A673 (cell line): ENCODE data around the gene RNH1. TPM values are rescaled to one million over a fixed set of nuclear protein-coding genes. Genes with fewer than 3 reads are reported as not detected.
"Not testable (repeated sequence)": the region's sequence is repeated elsewhere in the genome, so short reads cannot be mapped to it uniquely, and the experiment has no call there.

Experiments
- BruUV-seq: library from RNA; stranded (reverse); fragments of 400-500 nt; replicated peaks from 2 replicates; lab custom pipeline; 2021; lab: Mats Ljungman, UMichigan
- CTCF ChIA-PET: fragments of 300-600 bp; sonication (Branson Sonifier 250); formaldehyde crosslinking; loops from one replicate; lab custom pipeline; 2022; ENCODE audit warnings: antibody characterized with exemption; lab: Charles Lee
- POLR2A ChIA-PET: fragments of 300-600 bp; sonication (Branson Sonifier 250); formaldehyde crosslinking; loops from one replicate; lab custom pipeline; 2022; ENCODE audit warnings: antibody characterized with exemption; ENCODE audit not compliant: low non-redundant PET; lab: Charles Lee
- DNase-seq: peaks from one replicate; pipeline ENCODE4 v3.0.0-alpha.2; 2015; ENCODE audit warnings: low spot score
- H3K27ac ChIP-seq: fragments of 200-600 bp; sonication (generic); 2 replicates; pipeline ENCODE4 v1.5.1; 2016; ENCODE audit warnings: mixed run types, low read depth, mild to moderate bottlenecking, mixed read lengths, antibody characterized with exemption, low read length; ENCODE audit not compliant: poor library complexity, severe bottlenecking
- H3K27me3 ChIP-seq: fragments of 200-600 bp; sonication (generic); replicated peaks from 2 replicates; pipeline ENCODE4 v1.6.1; 2017; ENCODE audit warnings: mixed run types, low read depth, mild to moderate bottlenecking, mixed read lengths, antibody characterized with exemption, low read length; ENCODE audit not compliant: insufficient read depth, poor library complexity
- H3K36me3 ChIP-seq: fragments of 200-600 bp; sonication (generic); 2 replicates; pipeline ENCODE4 v1.6.1; 2016; ENCODE audit warnings: mixed run types, mild to moderate bottlenecking, mixed read lengths, antibody characterized with exemption, low read length; ENCODE audit not compliant: insufficient read depth, poor library complexity, severe bottlenecking
- H3K4me1 ChIP-seq: fragments of 200-600 bp; sonication (generic); 2 replicates; pipeline ENCODE4 v1.6.1; 2017; ENCODE audit warnings: mixed run types, mild to moderate bottlenecking, mixed read lengths, antibody characterized with exemption, low read length; ENCODE audit not compliant: insufficient read depth, poor library complexity, severe bottlenecking
- H3K4me3 ChIP-seq: fragments of 200-600 bp; sonication (generic); 2 replicates; pipeline ENCODE4 v1.5.1; 2016; ENCODE audit warnings: low read depth, mixed run types, mild to moderate bottlenecking, mixed read lengths, low read length; ENCODE audit not compliant: poor library complexity, severe bottlenecking
- H3K9me3 ChIP-seq: fragments of 200-600 bp; sonication (generic); 2 replicates; pipeline ENCODE4 v1.6.1; 2016; ENCODE audit warnings: mixed run types, low read depth, mild to moderate bottlenecking, mixed read lengths, antibody characterized with exemption, low read length; ENCODE audit not compliant: poor library complexity, severe bottlenecking
- EZH2 ChIP-seq: fragments of 200-600 bp; sonication (generic); IDR thresholded peaks from 2 replicates; pipeline ENCODE4 v1.6.1; 2017; ENCODE audit warnings: borderline replicate concordance, low read depth, mild to moderate bottlenecking, mixed read lengths, antibody characterized with exemption, low read length; ENCODE audit not compliant: poor library complexity, severe bottlenecking
- intact Hi-C: fragments of 100-400 bp; cut with micrococcal nuclease; formaldehyde crosslinking; loops from one replicate; pipeline ENCODE4 v1.10.0; 2022; ENCODE audit not compliant: unreplicated experiment
- total RNA-seq: library from RNA; stranded (reverse); gene quantifications from 2 replicates; pipeline ENCODE4 v1.2.3, GENCODE V29; 2021
- TF ChIP-seq, protein P1 (sequence below): fragments of 300-800, 200-600 bp; sonication (generic); conservative IDR thresholded peaks from 2 replicates; pipeline ENCODE4 v1.5.1; 2017; ENCODE audit warnings: low read depth, mild to moderate bottlenecking, antibody characterized with exemption, low read length, moderate library complexity, mixed read lengths

RNH1 gene
- total RNA-seq, 1 experiment from 2014 or later = 95.4 TPM

DNA sequence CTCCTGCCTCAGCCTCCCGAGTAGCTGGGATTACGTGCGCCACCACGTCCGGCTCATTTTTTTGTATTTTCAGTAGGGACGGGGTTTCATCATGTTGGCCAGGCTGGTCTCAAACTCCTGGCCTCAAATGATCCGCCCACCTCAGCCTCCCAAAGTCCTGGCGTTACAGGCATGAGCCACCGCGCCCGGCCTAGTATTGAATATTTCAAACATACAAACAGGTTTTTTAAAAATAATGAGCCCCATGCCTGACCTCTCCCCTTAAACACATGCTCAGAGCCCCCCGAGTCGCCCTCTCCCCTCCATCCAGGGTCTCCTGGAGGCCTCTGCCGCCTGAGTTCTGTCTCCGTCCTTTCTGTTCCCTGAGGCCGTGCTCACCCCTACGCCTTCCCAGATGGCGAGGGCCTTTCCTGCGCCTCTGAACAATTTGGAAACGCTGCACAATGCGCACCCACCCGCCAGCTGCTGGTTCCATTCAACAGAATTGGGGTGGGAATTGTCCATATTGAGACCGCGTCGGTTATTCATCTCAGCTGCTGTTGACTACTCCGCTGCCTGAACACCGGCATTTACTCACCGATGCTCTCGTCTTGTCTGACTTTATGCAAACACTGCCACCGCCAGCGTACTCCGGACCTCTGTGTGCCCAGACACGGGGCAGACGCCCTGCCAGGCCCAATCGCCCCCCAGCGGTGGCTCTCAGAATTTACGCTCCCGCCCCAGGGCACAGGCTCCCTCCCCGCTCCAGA lies 13.6 kb upstream of the RNH1 start:
- no peaks in the 10 kb centered on the region for H3K36me3 ChIP-seq
- H3K27me3 ChIP-seq = no peaks in the 10 kb centered on the region
- no peak for TF ChIP-seq EZH2
- TF ChIP-seq, protein P1, sequence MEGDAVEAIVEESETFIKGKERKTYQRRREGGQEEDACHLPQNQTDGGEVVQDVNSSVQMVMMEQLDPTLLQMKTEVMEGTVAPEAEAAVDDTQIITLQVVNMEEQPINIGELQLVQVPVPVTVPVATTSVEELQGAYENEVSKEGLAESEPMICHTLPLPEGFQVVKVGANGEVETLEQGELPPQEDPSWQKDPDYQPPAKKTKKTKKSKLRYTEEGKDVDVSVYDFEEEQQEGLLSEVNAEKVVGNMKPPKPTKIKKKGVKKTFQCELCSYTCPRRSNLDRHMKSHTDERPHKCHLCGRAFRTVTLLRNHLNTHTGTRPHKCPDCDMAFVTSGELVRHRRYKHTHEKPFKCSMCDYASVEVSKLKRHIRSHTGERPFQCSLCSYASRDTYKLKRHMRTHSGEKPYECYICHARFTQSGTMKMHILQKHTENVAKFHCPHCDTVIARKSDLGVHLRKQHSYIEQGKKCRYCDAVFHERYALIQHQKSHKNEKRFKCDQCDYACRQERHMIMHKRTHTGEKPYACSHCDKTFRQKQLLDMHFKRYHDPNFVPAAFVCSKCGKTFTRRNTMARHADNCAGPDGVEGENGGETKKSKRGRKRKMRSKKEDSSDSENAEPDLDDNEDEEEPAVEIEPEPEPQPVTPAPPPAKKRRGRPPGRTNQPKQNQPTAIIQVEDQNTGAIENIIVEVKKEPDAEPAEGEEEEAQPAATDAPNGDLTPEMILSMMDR = no peak
- H3K27ac ChIP-seq = no peak overlapping the region
- intact Hi-C loops = no loop called here
- no peaks in the 10 kb centered on the region for H3K4me1 ChIP-seq
- no TSS peak for BruUV-seq
- POLR2A ChIA-PET = no interaction called here
- no peak overlapping the region for H3K4me3 ChIP-seq
- no peaks in the 10 kb centered on the region for H3K9me3 ChIP-seq
- CTCF ChIA-PET = no interaction called here
- no peak for DNase-seq

DNA sequence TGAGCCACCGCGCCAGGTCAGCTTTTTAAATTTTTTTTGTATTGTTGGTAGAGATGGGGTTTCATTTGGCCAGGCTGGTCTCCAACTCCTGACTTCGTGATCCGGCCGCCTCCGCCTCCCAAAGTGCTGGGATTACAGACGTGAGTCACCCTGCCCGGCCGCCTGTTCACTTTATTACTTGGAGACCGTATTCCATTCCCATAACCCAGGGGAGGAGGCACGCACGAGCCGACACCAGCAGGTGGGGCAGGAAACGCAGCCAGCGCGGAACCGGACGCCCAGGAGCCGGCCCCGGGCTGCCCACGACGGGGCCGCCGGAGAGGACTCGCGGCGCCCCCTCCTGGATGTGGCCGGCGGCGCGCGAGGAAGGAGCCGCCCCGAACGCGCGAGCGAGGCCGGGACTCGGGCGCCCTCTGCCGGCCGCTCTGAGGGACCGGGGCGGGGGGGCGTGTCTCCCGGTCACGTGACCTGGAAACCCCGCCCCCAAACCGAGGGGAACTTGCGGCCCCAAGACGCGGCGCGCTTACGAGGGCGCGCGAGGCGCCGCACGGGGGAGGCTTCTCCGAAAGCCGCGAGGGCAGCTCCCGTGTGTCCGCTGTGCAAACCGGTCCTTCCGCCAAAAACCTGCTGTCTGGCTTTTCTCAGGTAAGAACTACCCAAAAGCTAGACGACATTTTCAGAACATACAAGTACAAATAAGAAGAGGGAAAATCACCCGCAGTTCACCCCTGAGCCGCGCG lies 11.6 kb upstream of the RNH1 start:
- H3K9me3 ChIP-seq = no peaks in the 10 kb centered on the region
- no peaks in the 10 kb centered on the region for H3K4me1 ChIP-seq
- no peak for TF ChIP-seq EZH2
- TF ChIP-seq, protein P1 = peak; percentile 76
- ChIA-PET CTCF (interaction anchor here (0.6 kb wide), 1 partner anchor 17 kb away, joined by 3 read pairs; no protein-coding TSS in a partner anchor), POLR2A (no interaction called here)
- no peaks in the 10 kb centered on the region for H3K36me3 ChIP-seq
- BruUV-seq = no TSS peak
- intact Hi-C loops = no loop called here
- DNase-seq = peak; percentile 92
- H3K4me3 ChIP-seq = peak overlapping the region; percentile 22
- no peak overlapping the region for H3K27ac ChIP-seq
- no peaks in the 10 kb centered on the region for H3K27me3 ChIP-seq

DNA sequence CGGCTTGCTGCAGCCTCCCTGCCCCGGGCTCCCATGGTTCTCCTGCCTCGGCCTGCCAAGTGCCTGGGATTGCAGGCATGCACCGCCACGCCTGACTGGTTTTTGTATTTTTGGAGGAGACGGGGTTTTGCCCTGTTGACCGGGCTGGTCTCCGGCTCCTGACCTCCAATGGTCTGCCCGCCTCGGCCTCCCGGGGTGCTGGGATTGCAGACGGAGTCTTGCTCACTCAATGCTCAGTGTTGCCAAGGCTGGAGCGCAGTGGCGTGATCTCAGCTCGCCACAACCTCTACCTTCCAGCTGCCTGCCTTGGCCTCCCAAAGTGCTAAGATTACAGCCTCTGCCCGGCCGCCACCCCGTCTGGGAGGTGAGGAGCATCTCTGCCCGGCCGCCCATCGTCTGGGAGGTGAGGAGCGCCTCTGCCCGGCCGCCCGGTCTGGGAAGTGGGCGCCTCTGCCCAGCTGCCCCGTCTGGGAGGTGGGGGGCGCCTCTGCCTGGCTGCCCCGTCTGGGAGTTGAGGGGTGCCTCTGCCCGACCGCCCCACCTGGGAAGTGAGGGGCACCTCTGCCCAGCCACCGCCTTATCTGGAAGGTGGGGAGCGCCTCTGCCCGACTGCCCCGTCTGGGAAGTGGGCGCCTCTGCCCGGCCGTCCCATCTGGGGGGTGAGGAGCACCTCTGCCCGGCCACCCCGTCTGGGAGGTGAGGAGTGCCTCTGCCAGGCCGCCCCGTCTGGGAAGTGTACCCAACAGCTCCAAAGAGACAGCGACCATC lies 10.1 kb upstream of the RNH1 start:
- POLR2A ChIA-PET, DNase-seq: not testable (repeated sequence)

More for the DNA sequence above, 10.1 kb upstream of the RNH1 start:
- CTCF ChIA-PET, H3K9me3 ChIP-seq, H3K4me1 ChIP-seq, H3K4me3 ChIP-seq, intact Hi-C loops, H3K36me3 ChIP-seq, H3K27ac ChIP-seq, H3K27me3 ChIP-seq, BruUV-seq: not testable (repeated sequence)
